NCI-H460 (cell line): ENCODE data around the gene PDXP. TPM values are rescaled to one million over a fixed set of nuclear protein-coding genes. Genes with fewer than 3 reads are reported as not detected.

Source experiments
- DNase-seq: peaks from one replicate; pipeline ENCODE4 v3.0.0-alpha.2; 2016; ENCODE audit warnings: low read depth; ENCODE audit errors: extremely low read depth
- total RNA-seq: library from RNA; depleted of rRNA; stranded (reverse); fragments of >200 nt; shearing (Covaris generic); gene quantifications from 2 replicates; pipeline ENCODE4 v1.2.3, GENCODE V29; 2014

PDXP gene
- total RNA-seq, 1 experiment from 2014 or later, result 27.1 TPM

DNA sequence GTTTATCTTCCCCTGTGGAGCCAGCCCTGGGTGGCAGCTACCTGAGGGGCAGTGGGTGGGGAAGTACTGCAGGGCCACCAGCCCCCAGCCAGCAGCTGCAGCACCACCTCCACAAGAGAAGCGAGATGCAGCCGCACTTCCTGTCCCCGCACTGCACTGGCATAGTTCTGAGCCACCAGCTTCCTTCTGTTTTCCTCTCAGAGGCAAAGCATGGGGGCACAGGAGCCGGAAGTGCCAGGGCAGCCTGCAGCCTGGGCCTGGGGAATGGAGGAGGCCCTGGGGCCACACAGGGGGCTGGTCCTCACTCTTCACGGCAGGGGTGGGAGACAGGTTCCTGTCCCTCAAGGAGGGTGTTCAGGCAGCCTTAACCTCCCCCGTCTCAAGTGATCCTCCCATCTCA, 31.0 kb upstream of the PDXP start:
- no peak for DNase-seq

DNA sequence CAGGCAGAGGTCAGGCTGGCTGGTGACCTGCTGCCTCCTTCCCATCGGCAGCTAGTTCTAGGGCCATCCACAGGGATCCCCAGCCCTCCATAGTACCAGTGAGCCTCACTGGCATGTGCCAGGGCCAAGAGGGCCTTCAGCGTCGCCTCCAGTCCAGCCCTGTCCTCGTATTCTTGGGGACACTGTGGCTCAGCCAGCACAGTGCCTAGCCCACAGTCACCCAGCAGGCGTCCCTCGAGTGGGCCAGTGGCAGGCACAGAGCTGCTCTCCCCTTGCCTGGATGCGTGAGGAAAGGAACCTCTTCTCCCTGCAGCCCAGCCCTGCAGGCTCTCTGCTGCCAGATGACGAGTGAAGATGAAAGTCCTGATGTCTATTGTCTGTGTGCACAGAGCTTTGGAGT, 29.7 kb upstream of the PDXP start:
- no peak for DNase-seq

DNA sequence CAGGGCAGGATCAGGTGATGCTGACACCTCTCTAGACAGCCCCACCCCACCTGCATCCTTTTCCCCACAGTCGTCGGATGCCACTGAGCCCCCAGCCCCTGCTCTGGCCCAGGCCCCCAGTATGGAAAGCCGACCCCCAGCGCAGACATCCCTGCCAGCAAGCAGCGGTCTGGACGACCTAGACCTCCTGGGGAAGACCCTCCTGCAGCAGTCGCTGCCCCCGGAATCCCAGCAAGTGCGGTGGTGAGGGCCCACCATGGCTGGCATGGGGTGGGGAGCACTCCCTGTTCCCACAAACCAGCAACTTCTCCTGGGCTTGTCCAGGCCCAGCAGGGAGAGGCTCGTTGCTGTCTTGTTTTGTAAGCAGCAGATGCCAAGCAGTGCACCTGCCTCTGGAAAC, 28.6 kb upstream of the PDXP start:
- no peak for DNase-seq

DNA sequence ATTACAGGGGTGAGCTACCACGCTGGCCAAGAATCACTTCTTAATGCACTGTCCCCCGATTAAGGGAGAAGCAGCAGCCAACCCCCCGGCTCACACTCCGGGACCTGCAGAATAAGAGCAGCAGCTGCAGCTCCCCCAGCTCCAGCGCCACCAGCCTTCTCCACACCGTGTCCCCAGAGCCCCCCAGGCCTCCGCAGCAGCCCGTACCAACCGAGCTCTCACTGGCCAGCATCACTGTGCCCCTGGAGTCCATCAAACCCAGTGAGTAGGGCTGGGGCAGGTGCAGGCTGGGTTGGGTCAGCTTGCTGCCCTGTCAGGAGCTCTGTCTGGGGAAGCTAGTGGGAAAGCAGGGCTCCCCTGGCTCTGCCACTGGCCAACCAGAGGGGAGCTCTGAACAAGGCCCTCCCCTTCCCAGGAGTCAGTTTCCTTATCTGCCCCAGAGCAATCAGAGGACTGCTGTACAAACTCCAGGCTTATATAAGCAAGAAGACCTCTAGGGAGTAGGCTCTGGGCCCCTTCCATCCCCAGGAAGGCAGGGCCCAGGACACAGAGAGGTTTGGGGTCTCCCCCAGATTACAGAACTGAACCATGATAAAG, 27.6 kb upstream of the PDXP start:
- no peak for DNase-seq

DNA sequence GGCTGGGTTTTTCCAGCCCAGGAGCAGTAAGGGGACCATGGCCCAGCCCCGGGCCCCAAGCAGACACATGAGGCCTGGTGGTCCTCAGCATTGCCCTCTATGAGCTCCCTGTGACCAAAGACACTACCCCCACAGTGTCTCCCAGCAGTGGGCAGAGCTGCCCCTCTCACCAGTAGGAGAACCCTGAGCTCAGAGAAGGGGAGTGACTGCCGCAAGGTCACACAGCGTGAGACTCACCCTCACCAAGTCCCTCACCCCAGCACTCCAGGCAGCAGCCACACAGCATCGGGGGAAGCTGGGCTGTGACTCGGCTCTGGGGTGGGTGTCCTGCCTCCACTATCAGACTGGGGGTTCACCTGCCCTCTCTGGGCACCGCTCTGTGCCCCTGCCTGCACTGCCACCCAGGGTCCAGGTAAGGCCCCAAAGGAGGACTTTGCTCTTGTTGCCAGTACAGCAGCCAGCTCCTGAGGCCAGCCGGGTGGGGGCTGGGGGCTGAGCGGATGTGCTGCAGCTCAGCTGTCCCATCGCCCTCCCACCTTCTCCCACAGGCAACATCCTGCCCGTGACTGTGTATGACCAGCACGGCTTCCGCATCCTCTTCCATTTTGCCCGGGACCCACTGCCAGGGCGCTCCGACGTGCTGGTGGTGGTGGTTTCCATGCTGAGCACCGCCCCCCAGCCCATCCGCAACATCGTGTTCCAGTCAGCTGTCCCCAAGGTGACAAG, 26.9 kb upstream of the PDXP start:
- DNase-seq, result no peak

DNA sequence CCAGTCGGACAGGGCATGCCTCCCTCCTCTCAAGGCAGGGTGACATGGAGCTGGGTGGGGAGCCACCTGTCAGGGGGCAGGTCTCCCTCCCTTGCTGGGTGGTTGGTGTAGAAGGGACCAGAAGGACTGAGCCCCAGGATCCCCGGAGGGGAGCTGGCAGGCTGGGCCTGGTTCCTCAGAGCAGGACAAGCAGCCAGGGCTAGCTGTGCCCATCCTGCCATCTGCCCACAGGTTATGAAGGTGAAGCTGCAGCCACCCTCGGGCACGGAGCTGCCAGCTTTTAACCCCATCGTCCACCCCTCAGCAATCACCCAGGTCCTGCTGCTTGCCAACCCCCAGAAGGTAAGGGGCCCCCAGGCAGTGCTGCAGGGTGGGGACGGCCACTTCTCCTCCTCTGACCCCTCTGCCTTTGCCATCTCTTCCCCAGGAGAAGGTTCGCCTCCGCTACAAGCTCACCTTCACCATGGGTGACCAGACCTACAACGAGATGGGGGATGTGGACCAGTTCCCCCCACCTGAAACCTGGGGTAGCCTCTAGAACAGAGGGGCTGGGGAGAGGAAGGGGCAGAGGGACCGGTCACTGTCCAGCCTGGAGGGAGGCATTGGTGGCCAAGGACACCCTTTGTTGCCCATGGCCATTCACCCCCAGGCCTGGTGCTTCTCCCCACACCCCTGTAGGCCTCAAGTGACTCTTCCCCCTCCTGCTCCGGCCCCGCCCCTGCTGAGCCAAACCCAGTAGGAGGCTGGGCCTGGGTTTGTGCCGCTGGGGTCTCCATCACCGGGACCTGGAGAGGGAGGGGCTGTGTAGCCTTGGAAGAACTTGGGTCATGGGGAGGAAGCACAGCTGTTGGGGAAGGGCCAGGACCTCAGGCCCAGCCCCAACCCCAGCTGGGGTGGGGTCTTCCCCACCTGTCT, 26.1 kb upstream of the PDXP start:
- DNase-seq, result no peak

DNA sequence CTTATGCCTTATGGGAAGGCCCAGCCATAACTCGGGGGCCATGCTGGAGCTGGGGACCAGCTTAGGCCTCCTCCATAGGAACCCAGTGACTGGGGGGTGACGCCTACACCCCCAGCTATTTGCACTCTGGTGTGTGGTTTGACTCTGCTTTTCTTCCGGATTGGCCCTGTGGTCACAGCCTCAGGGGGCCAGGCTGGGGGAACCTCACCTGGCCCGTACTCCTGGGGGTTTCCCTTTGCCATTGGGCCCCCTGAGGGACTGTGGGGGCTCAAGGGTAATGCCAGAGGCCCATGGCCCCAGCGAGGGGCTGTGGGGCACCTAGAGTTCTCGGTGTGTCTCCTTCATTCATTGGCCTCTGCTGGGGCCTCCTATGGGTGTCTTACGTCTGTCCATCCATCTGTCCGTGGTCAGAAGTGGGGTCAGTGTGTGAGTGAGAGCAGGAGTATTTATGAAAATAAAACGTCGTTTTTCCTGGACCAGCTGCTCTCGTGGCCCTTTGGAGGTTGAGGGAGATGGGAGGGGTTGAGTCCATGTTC, 25.4 kb upstream of the PDXP start:
- no peak for DNase-seq

DNA sequence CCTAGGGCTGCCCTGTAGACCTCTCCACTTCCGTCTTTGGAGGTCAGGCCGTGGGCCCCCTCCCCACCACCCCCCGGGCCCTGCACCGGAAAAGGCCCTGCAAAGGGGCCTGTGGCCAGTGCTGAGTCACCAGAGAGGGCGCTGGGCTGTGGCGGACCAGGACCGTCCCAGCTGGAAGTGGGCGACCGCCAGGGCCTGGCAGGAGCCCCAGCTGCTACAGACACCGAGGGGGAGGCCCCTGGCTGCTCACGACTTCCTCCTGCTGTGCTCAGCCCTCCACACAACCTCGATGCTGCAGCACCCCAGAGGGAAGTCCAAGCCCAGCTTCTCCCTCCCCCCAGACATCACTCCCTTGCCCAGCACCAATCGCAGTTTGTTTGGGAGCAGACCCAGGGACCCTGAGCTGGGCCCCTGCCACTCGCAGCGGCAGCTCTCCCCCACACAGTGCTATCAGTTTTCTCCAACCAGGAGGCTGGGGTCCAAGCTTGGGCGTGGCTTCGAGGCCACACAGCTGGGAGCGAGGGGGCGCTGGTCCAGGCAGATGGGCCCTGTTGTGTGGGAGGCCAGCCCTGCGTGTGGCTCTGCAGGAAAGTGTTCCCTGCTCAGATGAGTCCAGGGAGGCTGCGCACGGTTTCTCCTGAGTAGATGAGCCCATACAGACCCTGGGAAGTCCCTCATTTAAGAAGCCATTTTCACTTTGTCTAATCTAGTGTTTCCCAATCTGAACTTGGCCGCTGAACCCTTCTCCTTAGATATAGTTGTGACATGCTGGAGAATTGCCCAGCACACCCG, 24.7 kb upstream of the PDXP start:
- no peak for DNase-seq

DNA sequence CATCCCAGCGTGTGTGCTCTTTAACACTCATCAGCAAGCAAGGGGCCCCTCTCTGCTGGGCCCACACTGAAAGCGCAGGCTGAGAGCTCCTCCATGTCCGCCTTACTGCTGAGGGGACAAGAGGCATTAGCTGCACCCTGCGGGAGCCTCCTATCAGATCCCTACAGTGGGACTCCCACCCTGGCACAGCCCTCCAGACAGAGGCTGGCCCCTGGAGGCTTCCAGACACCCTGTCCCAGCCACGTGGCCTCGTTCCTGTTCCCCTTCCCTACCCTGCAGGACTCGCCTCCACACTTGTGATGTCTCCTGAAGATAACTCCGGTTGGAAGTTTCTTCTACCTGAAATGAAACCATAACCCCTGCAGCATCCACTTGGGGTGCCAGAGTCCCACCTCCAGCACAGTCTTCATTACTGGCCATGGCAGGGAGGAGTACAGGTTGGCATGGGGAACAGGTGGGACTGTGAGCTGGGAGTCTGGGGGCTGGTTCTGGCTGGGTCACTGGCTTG, 24.1 kb upstream of the PDXP start:
- DNase-seq, result no peak

DNA sequence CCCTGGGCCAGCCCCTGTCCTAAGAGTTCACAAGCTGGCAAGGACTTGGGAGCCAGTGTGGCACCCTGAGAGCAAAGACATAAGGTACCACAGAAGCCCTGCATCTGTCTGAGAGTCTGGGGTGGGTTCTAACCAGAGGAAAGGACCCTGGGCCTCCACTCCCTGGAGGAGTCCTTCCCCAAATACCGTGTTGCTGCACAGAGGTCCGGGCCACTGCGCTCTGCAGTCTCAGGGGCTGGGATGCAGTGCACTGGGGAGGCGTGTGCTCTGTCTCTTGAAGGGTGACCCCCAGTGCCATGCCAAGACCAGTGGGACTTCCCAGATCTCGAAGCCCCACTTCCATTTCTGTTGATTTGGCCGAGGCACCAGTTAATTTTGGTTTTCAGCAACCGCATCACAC, 23.4 kb upstream of the PDXP start:
- no peak for DNase-seq

DNA sequence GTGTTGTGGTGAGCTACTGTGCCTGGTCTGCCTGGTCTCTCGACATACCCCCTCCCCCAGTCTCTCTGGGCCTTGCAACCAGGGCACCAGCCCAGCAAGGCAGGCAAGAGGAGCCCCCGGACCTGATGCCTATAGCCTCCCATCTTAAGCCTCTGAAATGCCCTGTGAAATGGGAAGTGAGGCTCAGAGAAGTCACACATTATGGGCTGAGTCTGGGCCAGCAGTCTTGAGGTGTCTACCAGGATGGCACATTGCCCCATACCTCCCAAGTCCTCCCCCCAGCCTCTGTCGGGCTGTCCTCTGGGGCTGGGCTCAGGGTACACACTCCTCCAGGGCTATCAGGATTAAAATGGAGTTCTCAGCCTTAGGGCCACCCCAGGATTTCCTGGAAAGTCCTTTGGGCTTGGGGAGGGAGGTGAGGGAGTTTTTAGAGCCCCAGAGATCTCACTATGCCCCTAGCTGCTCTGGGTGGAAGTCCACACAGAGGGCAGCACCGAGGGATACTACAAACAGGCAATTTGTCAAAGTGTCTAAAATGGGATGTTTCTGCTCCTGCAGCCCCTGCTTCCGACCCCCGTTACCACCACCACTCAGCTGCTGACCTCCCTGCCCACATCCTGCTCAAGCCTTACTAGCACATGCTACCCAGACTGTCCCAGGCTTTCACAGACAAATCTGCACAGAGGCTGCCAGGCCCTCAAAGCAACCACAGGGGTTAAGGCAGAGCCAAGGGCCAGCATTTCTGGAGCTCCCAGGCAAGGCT, 22.2 kb upstream of the PDXP start:
- DNase-seq, result no peak

DNA sequence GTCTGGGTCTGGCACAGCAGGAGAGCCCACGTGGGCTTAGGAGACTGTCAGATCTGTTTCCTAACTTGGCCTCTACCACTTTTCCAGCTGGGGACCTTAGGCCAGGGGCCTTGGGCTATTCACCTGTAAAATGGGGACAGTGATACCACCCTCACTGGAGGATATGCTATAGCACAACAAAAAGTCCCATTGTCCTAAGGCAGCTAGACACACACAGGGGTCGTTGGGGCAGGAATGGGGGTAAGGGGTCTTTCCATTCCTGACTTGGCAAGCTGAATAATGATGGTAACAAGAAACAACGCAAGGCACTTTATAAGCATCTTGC, 21.6 kb upstream of the PDXP start:
- DNase-seq, result no peak

DNA sequence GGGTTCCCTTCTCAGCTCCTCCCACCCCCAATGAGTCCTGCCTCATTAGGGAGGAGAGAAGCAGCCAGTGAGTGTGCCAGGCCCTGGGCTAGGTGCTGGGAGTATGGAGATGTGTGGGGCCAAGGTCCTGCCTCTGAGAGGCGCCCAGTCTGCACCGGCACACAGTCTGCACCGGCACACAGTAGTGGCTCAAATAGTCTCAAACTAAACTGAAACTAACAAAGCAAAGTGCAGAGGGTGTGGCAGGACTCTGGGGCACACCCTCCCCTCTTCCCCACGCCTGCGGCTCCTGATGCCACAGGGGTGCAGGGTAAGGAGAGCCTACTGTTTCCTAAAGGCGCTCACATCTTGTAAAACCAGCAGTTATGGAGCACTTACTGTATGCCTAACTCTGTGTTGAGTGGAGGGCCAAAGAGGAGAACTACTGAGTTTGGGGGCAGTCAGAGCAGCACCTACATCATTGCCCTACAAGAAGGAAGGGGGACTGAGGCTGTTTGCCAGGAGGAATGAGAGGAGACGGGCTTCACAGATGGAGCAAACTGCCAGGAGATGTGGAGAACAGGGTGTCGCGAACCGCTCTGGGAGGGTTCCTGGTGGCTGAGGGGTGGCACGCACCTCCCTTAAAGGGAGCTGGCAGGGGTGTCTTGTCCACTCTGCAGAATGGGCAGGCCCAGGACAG, 20.0 kb upstream of the PDXP start:
- no peak for DNase-seq

DNA sequence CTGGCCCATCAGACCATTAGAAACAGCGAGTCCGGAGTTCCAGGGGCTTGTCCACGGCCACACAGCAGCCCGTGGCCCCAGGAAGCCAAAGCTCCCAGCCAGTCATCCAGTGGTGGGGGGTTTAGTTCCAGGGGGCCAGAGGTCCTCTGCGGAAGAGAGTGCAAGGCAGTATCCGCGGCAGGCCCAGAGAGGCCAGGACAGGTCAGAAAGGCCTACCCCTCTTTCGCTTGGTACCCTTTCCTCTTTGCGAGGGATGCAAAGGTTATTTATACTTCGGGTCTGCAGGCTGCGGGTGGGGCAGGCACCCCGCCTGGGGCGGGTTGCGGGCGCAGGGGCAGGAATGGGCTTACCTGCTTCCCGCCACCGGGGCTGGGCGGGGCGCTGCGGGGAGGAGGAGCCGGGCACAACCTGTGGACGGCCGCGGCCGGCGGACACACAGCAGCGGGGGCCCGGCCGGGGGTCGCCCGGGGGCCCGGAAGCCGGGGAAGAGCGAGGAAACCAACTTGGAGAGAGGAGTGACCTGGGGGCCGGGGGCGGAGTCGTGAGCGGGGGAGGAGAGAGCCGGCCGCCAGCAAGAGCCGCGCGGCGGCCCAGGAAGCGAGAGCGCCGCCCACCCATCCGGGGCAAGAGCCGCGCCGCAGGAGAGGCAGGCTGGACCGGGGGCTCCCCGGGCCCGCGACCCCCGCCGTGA, 19.3 kb upstream of the PDXP start, which contains the start of gene SH3BP1:
TSS of gene SH3BP1 (plus strand) at position 600 of the 691 bp plus-strand sequence. CDS start 119 bp downstream, outside the sequence.
- DNase-seq, result no peak

DNA sequence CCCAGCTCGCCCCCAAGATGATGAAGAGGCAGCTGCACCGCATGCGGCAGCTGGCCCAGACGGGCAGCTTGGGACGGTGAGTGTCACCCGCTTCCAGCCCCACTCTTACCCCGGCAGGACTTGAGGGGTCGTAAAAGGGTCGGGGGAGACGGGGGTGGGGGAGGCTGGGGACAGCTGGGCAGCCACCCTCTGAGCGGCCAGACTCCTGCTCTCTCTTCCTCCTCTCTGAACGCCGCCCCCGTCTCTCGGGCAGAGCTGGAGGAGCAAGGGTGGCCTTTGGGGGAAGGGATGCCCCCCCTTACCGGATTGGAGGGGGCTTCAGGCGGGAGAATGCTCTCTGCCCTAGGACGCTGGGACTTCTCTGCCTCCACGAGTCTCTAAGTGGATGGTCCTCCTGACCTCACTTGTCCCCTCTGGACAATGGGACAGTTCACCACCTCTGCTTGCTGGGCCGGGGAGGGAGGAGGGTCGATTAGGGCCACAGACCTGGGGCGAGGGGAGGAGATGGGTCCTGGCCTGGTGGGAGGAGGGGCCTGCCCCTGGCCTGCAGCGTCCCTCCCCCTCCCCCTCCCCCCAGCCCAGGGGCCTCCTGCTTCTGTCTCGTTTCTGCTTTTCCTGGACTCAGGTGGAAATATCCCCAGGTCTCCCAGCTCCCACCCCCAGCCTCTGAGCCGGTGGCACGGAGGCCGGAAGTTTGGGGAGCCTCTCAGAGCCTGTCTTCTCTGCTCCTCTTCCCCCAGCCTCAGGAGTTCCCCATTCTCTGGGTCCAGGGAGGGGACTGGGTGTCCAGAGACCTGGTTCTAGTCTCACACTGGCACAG, 18.5 kb upstream of the PDXP start:
- no peak for DNase-seq

DNA sequence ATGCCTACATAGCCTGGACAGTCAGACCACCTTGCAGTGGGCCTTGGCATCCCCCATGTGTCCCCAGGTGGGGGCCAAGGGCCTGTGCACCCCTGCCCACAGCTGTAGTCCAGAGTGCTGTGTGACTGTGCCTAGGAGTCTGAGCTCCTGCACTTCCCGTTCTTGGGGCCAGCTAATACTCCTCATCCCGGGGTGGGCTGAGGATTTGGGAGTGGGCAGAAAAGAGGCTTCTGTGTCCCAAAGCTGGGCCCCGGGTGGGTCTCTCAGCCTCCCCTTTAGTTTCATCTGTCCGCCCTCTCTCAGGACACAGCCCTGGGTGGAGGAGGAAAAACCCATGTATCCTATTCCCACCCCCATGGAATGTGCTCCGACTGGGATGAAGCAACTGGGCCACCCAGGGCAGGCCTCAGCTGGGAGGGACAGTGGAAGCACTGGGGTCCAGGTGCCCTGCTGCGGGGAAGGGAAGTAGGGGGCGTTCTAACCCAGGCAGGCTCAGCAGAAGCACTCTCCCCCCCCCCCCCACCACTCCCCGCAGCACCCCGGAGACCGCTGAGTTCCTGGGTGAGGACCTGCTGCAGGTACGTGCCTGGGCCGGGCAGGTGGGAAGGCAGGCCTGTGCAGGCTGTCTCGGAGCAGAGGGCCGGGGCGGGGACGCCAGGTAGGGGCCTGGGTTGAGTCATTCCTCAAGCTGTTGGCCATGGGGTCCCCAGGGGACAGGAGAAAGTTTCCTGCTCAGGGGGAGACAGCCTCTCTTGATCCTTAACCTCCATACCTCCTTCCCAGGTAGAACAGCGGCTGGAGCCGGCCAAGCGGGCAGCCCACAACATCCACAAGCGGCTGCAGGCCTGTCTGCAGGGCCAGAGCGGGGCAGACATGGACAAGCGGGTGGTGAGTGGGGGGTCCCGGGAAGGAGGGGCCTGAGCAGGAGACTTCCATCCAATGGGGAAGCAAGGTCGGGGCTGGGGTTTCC, 17.6 kb upstream of the PDXP start:
- no peak for DNase-seq
